ENCODE measurements around the gene RCBTB2. TPM values are rescaled to one million over a fixed set of nuclear protein-coding genes. Genes with fewer than 3 reads are reported as not detected.

Gene RCBTB2
- total RNA-seq, 1 donor from 2014 or later: 4.3 TPM

DNA sequence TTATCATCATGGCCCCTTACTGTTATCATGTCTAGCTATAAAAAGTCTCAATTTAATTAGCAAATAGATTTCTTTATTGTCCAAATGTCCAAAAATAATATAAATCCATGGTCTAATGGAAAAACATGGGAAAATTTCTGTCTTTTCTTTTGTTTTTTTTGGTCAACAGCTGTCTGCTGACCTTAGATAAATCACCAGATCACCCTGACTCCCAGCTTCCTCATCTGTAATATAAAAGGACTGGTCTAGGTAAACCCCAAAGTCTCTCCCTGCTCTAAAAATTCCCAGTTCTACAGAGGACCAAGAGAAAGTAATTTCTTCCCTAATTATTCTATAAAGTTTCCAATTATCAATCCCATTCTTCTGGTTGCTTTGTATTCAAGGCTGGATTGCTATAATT is 30.7 kb upstream of the RCBTB2 start:
- TF ChIP-seq, protein P1, sequence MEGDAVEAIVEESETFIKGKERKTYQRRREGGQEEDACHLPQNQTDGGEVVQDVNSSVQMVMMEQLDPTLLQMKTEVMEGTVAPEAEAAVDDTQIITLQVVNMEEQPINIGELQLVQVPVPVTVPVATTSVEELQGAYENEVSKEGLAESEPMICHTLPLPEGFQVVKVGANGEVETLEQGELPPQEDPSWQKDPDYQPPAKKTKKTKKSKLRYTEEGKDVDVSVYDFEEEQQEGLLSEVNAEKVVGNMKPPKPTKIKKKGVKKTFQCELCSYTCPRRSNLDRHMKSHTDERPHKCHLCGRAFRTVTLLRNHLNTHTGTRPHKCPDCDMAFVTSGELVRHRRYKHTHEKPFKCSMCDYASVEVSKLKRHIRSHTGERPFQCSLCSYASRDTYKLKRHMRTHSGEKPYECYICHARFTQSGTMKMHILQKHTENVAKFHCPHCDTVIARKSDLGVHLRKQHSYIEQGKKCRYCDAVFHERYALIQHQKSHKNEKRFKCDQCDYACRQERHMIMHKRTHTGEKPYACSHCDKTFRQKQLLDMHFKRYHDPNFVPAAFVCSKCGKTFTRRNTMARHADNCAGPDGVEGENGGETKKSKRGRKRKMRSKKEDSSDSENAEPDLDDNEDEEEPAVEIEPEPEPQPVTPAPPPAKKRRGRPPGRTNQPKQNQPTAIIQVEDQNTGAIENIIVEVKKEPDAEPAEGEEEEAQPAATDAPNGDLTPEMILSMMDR (IDR thresholded peaks at IDR 0.05; ENCODE audit: insufficient read depth, low read depth, low read length): no peak
- no peak for TF ChIP-seq EZH2 (IDR thresholded peaks at IDR 0.05; ENCODE audit: insufficient read depth, low read length)
- Histone ChIP-seq H3K9me3 (ENCODE audit: insufficient read depth, low read depth, low read length) (no peaks in the 10 kb centered on the region), H3K27me3 (ENCODE audit: insufficient read depth, low read length) (no peaks in the 10 kb centered on the region), H3K36me3 (ENCODE audit: insufficient read depth, low read length) (no peaks in the 10 kb centered on the region), H3K27ac (ENCODE audit: low read depth, low read length) (no peak overlapping the region), H2AFZ (ENCODE audit: low read depth, low read length) (no peak overlapping the region), H4K20me1 (ENCODE audit: insufficient read depth, low read length) (no peaks in the 10 kb centered on the region), H3K4me1 (ENCODE audit: insufficient read depth, low read length) (peaks cover 4% of the 10 kb centered on the region), H3K4me3 (ENCODE audit: insufficient read depth, low read depth, low read length) (no peak overlapping the region), H3K9ac (ENCODE audit: low read length) (no peak overlapping the region), H3K4me2 (ENCODE audit: low read length) (no peak overlapping the region), H3K79me2 (ENCODE audit: insufficient read depth, low read length) (no peaks in the 10 kb centered on the region)
- DNase-seq (ENCODE audit: low read depth): no peak
- no peaks in the 10 kb centered on the region for H3K36me3 Mint-ChIP-seq (ENCODE audit: low read depth, unreplicated experiment)
- no peak overlapping the region for H3K4me3 Mint-ChIP-seq (ENCODE audit: unreplicated experiment)
- H3K9me3 Mint-ChIP-seq (ENCODE audit: unreplicated experiment): no peaks in the 10 kb centered on the region
- no peak overlapping the region for H3K27ac Mint-ChIP-seq (ENCODE audit: unreplicated experiment)
- H3K4me1 Mint-ChIP-seq (ENCODE audit: low read depth, unreplicated experiment): peaks cover 3% of the 10 kb centered on the region
- no peak for FAIRE-seq
- H3K27me3 Mint-ChIP-seq (ENCODE audit: low read depth, unreplicated experiment): peaks cover 1% of the 10 kb centered on the region

DNA sequence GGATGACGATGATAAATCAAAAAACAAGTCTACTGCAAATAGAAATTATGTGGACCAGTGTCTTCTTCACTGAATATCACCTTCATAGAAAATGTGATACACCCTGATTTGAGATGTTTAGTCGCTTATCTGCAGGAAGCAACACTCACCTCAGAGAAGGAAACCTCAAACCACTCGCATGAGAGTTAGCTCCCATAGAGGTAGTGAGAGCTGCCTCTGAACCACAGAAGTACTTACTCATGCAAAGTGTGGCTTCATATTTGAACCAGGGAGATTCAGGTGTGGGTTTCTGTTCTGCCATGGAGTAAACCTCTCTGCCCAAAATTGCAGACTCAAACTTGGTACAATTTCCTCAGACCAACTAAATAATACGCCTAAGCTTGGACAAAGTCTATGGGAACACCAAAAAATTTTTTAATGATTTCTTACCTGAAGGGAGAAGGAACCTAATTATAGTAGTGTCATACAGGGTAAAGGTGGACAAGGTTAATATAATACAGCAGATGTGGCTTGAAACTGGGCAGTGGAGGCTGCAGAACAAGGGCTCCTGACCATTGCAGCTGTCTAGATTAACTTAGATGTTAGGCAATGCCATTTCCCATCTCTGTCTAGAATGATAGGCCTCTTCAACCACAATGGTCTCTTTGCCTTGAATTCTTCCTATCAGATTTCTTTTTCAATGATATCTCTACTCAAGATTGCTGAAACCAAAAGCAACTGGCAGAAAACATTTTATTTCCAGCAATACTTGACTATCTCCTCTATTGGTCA is 29.6 kb upstream of the RCBTB2 start:
- Histone ChIP-seq H4K20me1 (ENCODE audit: insufficient read depth, low read length) (no peaks in the 10 kb centered on the region), H3K36me3 (ENCODE audit: insufficient read depth, low read length) (no peaks in the 10 kb centered on the region), H3K4me1 (ENCODE audit: insufficient read depth, low read length) (peaks cover 4% of the 10 kb centered on the region), H2AFZ (ENCODE audit: low read depth, low read length) (no peak overlapping the region), H3K4me3 (ENCODE audit: insufficient read depth, low read depth, low read length) (no peak overlapping the region), H3K79me2 (ENCODE audit: insufficient read depth, low read length) (no peaks in the 10 kb centered on the region), H3K9me3 (ENCODE audit: insufficient read depth, low read depth, low read length) (no peaks in the 10 kb centered on the region), H3K27me3 (ENCODE audit: insufficient read depth, low read length) (no peaks in the 10 kb centered on the region), H3K9ac (ENCODE audit: low read length) (no peak overlapping the region), H3K27ac (ENCODE audit: low read depth, low read length) (no peak overlapping the region), H3K4me2 (ENCODE audit: low read length) (no peak overlapping the region)
- FAIRE-seq (no peak), DNase-seq (ENCODE audit: low read depth) (peak; percentile 31)
- TF ChIP-seq, protein P1 (IDR thresholded peaks at IDR 0.05; ENCODE audit: insufficient read depth, low read depth, low read length): no peak
- TF ChIP-seq EZH2 (IDR thresholded peaks at IDR 0.05; ENCODE audit: insufficient read depth, low read length): no peak
- peaks cover 3% of the 10 kb centered on the region for H3K4me1 Mint-ChIP-seq (ENCODE audit: low read depth, unreplicated experiment)
- H3K4me3 Mint-ChIP-seq (ENCODE audit: unreplicated experiment): no peak overlapping the region
- no peaks in the 10 kb centered on the region for H3K27me3 Mint-ChIP-seq (ENCODE audit: low read depth, unreplicated experiment)
- no peak overlapping the region for H3K27ac Mint-ChIP-seq (ENCODE audit: unreplicated experiment)
- no peaks in the 10 kb centered on the region for H3K36me3 Mint-ChIP-seq (ENCODE audit: low read depth, unreplicated experiment)
- no peaks in the 10 kb centered on the region for H3K9me3 Mint-ChIP-seq (ENCODE audit: unreplicated experiment)
